T-helper 1 cell treated with Interleukin-12 subunit alpha and Interleukin-12 subunit beta and Interleukin-4 antibody, amounts not matched to agents 30 μg/mL and 1 μg/mL, for 36 hours (primary cell): ENCODE data around the gene SEPTIN12.

Source experiments
- H3K27ac Mint-ChIP-seq: one replicate; pipeline ENCODE4 v1.8.0; 2021; ENCODE audit warnings: mild to moderate bottlenecking, mixed read lengths
- H3K27me3 Mint-ChIP-seq: one replicate; pipeline ENCODE4 v1.8.0; 2021; ENCODE audit warnings: low read depth, mixed read lengths
- H3K36me3 Mint-ChIP-seq: one replicate; pipeline ENCODE4 v1.8.0; 2021; ENCODE audit warnings: low read depth, mixed read lengths
- H3K4me1 Mint-ChIP-seq: one replicate; pipeline ENCODE4 v1.8.0; 2021; ENCODE audit warnings: low read depth, mixed read lengths
- H3K4me3 Mint-ChIP-seq: one replicate; pipeline ENCODE4 v1.8.0; 2021; ENCODE audit warnings: mild to moderate bottlenecking, moderate library complexity, mixed read lengths
- H3K9me3 Mint-ChIP-seq: one replicate; pipeline ENCODE4 v1.8.0; 2021; ENCODE audit warnings: mixed read lengths

Gene SEPTIN12

DNA sequence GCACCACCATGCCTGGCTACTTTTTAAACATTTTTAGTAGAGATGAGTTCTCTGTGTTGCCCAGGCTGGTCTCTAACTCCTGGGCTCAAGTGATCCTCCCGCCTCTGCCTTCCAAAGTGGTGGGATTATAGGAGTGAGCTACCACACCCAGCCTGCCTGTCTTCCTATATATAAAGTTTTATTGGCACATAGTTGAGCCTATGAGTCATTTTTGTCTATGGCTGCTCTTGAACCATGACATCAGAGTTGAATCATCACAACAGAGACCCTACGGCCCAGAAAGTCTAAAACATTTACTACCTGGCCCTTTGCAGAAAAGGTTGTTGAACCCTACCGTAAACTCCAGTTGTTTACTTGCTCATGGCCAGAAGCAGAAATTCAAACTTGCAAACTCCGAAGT, 7.9 kb downstream of the SEPTIN12 start:
- H3K27ac Mint-ChIP-seq, result no peak overlapping the region
- H3K4me3 Mint-ChIP-seq, result no peak overlapping the region
- no peaks in the 10 kb centered on the region for H3K4me1 Mint-ChIP-seq
- no peaks in the 10 kb centered on the region for H3K36me3 Mint-ChIP-seq
- no peaks in the 10 kb centered on the region for H3K9me3 Mint-ChIP-seq
- no peaks in the 10 kb centered on the region for H3K27me3 Mint-ChIP-seq

DNA sequence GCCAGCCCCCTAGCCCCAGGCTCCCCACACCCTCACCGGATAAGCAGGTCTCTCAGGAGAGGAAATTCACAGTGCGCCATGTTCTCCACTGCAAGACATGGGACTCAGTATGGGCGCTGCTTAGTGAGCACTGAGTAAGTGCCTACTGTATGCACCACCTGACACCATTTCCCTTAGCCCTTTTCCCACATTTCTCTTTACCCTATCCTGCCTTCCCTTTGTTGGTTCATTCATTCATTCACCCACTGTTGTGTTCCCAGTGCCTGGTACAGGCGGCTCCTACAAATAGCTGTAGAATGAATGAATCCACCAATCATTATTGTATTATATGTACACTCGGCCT, 10.1 kb downstream of the SEPTIN12 start:
- no peak overlapping the region for H3K27ac Mint-ChIP-seq
- no peaks in the 10 kb centered on the region for H3K36me3 Mint-ChIP-seq
- H3K4me3 Mint-ChIP-seq, result no peak overlapping the region
- no peaks in the 10 kb centered on the region for H3K9me3 Mint-ChIP-seq
- no peaks in the 10 kb centered on the region for H3K4me1 Mint-ChIP-seq
- H3K27me3 Mint-ChIP-seq, result no peaks in the 10 kb centered on the region

DNA sequence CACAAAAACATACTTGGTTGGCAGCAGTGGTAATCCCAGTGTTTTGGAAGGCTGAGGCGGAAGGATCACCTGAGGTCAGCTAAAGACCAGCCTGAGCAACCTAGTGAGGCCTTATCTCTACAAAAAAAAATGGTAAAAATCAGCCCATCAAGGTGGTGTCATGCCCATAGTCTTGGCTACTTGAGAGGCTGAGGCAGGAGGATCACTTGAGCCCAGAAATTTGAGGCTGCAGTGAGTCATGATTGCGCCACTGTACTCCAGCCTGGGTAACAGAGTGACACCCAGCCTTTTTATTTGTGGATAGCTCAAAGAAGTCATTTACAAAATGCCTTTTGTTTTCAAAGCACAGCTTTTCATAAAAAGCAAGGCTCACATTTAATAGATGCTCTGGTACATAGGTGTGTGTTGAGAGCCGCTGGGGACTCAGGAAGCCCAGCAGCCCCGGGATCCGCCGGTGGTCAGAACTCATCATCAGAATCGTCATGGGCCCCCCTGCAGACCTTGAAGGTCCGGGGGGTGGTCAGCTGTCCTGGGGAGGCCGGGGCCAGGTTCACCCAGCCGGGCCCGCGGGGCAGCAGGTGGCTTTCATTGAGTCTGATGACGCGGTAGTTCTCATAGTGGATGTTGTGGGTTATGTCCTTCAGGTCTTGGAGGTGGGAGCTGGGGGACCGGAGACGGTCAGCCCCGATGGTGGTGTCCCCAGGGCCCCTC, 10.7 kb downstream of the SEPTIN12 start:
- H3K27ac Mint-ChIP-seq, result no peak overlapping the region
- no peaks in the 10 kb centered on the region for H3K36me3 Mint-ChIP-seq
- no peaks in the 10 kb centered on the region for H3K4me1 Mint-ChIP-seq
- no peak overlapping the region for H3K4me3 Mint-ChIP-seq
- H3K27me3 Mint-ChIP-seq, result no peaks in the 10 kb centered on the region
- no peaks in the 10 kb centered on the region for H3K9me3 Mint-ChIP-seq

DNA sequence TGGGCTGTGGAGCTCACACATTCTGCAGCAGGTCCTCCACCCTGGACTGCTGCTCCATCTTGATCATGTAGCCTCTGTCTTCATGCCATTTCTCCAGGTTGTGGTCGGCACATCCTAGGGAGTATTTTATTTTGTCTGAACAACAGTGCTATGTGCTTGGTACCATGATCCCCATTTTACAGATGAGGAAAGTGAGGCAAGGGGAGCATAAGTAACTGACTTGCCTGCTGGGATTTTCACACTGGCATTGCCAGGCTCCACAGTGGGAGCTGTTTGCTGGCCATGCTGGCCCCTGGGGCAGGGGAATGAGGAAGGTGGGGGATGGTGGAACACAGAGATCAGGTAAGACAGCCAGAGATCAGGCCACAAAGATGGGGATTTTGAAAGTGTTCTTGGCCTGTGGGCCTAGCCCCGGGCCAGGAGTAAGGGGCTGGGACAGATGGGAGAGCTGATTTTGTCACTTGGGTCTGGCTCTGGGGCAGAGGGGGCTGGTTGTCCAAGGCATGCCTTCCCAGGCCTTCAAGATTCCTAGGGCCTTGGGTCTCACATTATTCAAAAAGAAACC, 11.9 kb downstream of the SEPTIN12 start:
- Mint-ChIP-seq H3K27ac (no peak overlapping the region), H3K4me1 (no peaks in the 10 kb centered on the region), H3K27me3 (no peaks in the 10 kb centered on the region), H3K36me3 (no peaks in the 10 kb centered on the region), H3K4me3 (no peak overlapping the region), H3K9me3 (no peaks in the 10 kb centered on the region)

DNA sequence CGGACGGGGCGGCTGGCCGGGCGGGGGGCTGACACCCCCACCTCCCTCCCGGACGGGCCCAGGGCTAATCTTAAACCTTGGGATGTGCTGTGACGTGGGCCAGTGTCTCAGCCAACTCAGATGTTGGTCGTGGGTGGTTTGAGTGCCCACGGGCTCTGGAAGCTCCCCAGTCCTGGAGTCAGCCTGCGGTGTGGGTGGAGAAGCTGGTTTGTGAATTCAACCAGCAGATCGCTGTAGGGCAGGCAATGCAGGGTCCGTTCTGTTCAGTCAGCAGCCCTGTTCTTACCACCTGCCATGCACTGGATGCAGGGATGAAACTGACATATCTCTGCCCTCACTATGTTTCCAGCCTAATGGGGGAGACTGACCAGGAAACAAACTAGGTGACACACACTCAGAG, 13.1 kb downstream of the SEPTIN12 start:
- no peaks in the 10 kb centered on the region for H3K27me3 Mint-ChIP-seq
- no peaks in the 10 kb centered on the region for H3K9me3 Mint-ChIP-seq
- no peak overlapping the region for H3K4me3 Mint-ChIP-seq
- H3K4me1 Mint-ChIP-seq, result no peaks in the 10 kb centered on the region
- no peaks in the 10 kb centered on the region for H3K36me3 Mint-ChIP-seq
- no peak overlapping the region for H3K27ac Mint-ChIP-seq

DNA sequence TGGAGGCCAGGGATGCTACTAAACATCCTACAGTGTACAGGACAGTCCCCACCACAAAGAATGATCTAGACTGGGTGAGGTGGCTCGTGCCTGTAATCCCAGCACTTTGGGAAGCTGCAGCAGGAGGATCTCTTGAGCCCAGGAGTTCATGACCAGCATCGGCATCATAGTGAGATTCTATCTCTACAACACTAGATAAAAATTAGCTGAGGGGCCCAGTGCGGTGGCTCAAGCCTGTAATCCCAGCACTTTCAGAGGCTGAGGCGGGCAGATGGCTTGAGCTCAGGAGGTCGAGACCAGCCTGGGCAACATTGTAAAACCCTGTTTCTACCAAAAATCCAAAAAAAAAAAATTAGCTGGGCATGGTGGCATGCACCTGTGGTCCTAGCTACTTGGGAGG, 15.8 kb downstream of the SEPTIN12 start:
- Mint-ChIP-seq H3K4me1 (peaks cover 11% of the 10 kb centered on the region), H3K36me3 (no peaks in the 10 kb centered on the region), H3K27me3 (no peaks in the 10 kb centered on the region), H3K4me3 (no peak overlapping the region), H3K9me3 (no peaks in the 10 kb centered on the region), H3K27ac (no peak overlapping the region)

DNA sequence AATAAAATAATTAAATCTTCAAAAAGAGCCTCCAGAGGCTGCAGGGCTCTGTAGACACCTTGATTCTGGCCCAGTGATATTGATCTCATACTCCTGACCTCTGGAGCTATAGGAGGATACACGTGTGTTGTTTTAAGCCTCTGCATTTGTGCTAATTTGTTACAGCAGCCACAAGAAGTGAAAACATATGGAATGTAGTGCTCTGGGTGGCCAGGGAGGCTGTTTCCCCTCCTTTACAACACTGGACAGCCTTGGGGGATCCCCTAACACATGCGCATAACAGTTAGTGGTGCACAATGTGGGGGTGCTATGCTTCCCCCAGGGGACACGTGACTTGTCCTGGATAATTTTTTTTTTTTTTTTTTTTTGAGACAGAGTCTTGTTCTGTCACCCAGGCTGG, 16.5 kb downstream of the SEPTIN12 start:
- H3K27ac Mint-ChIP-seq, result no peak overlapping the region
- H3K4me3 Mint-ChIP-seq, result no peak overlapping the region

DNA sequence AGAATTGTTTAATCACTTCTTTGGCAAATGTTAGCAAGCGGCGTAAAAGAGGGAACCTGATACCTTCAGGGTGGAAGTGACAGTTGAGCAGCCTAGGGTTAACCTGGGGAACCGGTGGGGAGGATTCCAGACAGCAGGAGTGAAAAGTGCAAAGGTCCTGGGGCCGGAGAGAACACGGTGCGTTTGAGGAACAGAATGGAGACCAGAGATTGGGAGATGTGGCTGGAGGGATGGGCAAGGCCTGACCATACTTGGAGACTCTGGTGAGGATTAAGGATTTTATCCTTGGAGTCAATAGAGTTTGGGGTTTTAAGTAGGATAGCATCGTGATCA, 18.9 kb downstream of the SEPTIN12 start:
- Mint-ChIP-seq H3K27me3 (no peaks in the 10 kb centered on the region), H3K27ac (peak overlapping the region; percentile 1), H3K4me3 (peak overlapping the region; percentile 33), H3K9me3 (no peaks in the 10 kb centered on the region), H3K36me3 (peaks cover 6% of the 10 kb centered on the region), H3K4me1 (peaks cover 21% of the 10 kb centered on the region)

More for the DNA sequence above, 16.5 kb downstream of the SEPTIN12 start:
- peaks cover 14% of the 10 kb centered on the region for H3K4me1 Mint-ChIP-seq
- no peaks in the 10 kb centered on the region for H3K36me3 Mint-ChIP-seq
- H3K9me3 Mint-ChIP-seq, result no peaks in the 10 kb centered on the region
- no peaks in the 10 kb centered on the region for H3K27me3 Mint-ChIP-seq

DNA sequence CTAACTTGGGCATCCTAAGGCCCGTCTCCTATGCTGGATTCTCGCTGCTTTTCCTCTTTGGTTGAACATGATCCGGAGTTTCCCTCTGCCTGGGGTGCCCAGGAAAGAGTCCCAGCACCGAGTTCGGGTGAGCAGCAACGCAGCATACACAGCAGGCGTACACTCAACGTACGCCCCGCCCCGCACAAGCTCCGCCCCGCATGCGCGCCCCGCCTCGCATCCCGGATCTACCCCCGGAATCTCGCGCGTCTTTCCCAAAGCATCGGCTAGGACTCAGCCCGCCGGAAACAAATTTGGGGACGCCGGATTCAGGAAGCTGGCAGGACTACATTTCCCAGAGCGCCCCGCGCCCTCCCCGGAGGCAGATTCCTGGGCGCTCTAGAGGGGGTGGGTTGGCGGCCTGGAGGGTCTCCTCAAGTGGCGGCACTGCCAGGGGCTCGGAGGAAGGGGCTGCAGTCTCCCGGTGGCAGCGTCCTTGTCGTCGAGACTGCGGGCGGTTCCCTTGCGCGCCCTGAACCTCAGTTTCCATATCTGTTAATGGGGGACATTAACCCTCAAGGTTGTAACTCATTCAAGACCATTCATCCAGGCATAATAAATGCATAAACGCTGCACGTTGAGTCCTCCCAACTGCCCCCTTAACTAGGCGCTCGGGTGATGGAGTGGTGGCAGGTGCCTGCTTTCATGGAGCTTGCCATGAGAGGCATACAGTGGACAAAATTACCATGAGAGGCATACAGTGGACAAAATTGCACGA, 19.4 kb downstream of the SEPTIN12 start:
- Mint-ChIP-seq H3K27ac (peak overlapping the region; percentile 86), H3K4me3 (peak overlapping the region; percentile 94), H3K4me1 (peaks cover 21% of the 10 kb centered on the region), H3K27me3 (no peaks in the 10 kb centered on the region), H3K36me3 (peaks cover 6% of the 10 kb centered on the region), H3K9me3 (no peaks in the 10 kb centered on the region)

DNA sequence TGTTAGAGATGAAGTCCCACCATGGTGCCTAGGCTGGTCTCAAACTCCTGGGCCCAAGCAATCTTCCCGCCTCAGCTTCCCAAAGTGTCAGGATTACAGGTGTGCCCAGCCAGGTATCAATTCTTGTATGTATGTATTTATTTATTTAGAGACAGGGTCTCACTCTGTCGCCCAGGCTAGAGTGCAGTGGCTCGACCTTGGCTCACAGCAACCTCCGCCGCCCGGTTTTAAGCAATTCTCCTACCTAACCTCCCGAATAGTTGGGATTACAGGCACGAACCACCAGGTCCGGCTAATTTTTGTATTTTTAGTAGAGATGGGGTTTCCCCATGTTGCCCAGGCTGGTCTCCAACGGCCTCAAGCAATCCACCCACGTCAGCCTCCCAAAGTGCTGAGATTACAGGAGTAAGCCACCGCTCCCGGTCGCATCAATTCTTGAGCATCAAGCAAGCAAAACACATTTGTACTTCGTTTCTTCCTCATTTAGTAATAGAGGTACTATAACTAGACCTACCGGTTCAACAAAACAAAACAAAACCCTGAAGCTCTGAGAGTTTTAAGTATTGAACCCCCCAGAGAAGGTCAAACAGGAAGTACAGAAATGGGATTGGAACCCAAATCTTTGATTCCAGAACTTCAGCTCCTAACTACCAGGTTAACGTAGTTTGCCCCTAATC, 20.1 kb downstream of the SEPTIN12 start:
- Mint-ChIP-seq H3K27me3 (no peaks in the 10 kb centered on the region), H3K36me3 (peaks cover 6% of the 10 kb centered on the region), H3K4me1 (peaks cover 21% of the 10 kb centered on the region), H3K9me3 (no peaks in the 10 kb centered on the region), H3K27ac (peak overlapping the region; percentile 86), H3K4me3 (peak overlapping the region; percentile 94)

DNA sequence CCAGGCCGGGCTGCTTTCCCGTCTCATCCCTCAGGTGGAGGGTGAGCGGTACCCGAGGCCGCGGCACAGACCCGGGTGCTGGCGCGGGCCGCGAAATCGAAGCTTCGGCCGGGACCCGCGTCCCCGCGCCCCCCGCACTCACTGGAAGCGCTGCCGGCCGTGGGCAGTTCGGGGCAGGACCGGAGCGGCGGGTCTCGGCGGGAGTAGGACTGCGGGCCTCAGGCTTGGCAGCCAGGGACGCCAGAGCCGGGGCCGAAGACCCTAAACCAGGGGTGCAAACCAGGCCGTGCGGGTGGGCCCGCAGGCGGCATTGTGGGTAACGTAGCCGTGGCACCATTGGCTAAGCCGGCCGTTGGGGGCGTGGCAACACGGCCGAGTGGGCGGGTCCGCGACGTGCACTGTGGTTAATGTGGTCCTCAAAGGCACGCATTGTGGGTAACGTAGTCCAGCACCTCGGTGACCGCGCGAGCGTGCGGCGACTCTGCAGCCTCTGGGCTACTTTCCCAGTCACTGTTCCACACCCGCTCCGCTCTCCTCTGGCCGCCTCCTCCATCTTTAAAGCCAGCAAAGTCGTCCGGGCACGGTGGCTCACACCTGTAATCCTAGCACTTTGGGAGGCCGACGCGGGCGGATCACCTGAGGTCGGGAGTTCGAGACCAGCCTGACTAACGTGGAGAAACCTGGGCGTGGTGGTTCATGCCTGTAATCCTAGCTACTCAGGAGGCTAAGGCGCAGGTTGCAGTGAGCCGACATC, 21.1 kb downstream of the SEPTIN12 start, which contains the start of gene ZNF500:
TSS of gene ZNF500 (minus strand) at position 288 of the 754 bp plus-strand sequence. CDS start 1,184 bp downstream, outside the sequence.
- Mint-ChIP-seq H3K36me3 (peaks cover 11% of the 10 kb centered on the region), H3K4me1 (peaks cover 21% of the 10 kb centered on the region), H3K27ac (peak within 1 kb of the TSS; percentile 86), H3K4me3 (peak within 1 kb of the TSS; percentile 94), H3K27me3 (no peaks in the 10 kb centered on the region), H3K9me3 (no peaks in the 10 kb centered on the region)

DNA sequence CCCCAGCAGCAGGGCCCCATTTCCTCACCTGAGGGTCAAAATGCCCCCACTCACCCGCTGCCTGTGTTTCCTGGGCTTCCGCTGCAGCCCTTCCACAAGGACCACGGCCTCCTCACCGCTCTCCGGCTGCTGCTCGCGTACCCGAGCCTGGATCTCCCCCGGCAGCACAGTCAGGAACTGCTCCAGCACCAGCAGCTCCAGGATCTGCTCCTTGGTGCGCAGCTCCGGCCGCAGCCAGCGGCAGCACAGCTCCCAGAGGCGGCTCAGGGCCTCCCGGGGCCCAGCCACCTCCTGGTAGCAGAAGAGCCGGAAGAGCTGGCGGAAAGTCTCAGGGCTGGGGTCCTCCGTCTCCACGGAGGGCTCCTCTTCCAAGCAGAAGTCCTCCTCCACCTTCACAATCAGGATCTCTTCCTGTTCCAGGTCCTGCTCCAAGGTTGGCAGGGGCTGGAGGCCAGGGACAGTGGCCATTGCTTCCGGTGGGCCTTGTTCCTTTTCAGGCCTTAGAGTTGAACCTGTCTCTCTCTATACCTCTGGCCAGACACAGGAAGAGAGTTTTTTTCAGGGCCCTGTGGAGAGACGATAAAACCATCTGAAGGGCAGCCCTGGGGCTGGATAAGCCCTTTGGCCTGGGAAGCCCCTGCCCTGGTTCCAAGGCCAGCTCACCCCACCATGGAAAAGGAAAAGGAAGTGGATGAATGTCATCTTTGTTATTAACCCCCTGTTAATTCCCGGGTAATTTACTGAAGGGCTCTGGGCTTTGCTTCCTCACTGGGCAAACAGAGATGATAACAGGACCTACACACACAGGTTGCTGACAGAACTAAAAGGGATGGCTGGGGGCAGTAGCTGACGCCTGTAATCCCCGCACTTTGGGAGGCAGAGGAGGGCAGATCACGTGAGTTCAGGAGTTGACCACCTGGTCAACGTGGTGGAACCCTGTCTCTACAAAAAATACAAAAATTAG, 22.4 kb downstream of the SEPTIN12 start:
- H3K36me3 Mint-ChIP-seq, result peaks cover 11% of the 10 kb centered on the region
- H3K9me3 Mint-ChIP-seq, result no peaks in the 10 kb centered on the region
- H3K27ac Mint-ChIP-seq, result peak overlapping the region; percentile 86
- H3K4me1 Mint-ChIP-seq, result peaks cover 21% of the 10 kb centered on the region
- H3K4me3 Mint-ChIP-seq, result peak overlapping the region; percentile 84
- H3K27me3 Mint-ChIP-seq, result no peaks in the 10 kb centered on the region

DNA sequence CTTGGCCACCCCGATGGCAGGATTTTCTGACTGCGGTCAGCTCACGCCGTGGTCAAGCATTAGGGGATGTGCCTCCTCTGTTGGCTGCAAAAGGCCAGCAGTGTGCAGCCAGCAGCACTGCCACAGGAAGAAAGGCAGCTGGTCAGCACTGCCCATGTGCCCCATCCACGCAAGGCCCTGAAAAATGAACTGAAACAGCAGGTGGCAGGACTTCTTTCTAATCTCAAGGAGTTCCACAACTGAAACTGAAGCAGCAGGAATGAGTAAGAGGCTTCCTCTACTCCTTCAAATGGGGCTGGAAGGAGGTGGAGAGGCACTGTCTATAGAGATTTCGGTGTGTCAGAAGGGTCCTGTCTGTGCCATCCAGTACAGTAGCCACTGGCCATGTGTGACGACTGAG, 24.4 kb downstream of the SEPTIN12 start:
- peaks cover 21% of the 10 kb centered on the region for H3K4me1 Mint-ChIP-seq
- H3K9me3 Mint-ChIP-seq, result no peaks in the 10 kb centered on the region
- no peak overlapping the region for H3K4me3 Mint-ChIP-seq
- no peak overlapping the region for H3K27ac Mint-ChIP-seq
- H3K27me3 Mint-ChIP-seq, result no peaks in the 10 kb centered on the region
- peaks cover 17% of the 10 kb centered on the region for H3K36me3 Mint-ChIP-seq
